Adipose tissue (tissue), 3 donors: Measurements from ENCODE around the gene TSEN2. TPM values are rescaled to one million over a fixed set of nuclear protein-coding genes. Genes with fewer than 3 reads are reported as not detected.

Experiments
- H3K27ac ChIP-seq: one replicate; pipeline ENCODE4 v1.5.1; 2013; ENCODE audit warnings: low read depth, low read length
- WGBS, 3 donors: extraction: QIAGEN DNeasy Blood & Tissue Kit; methylation state at CpG; one replicate each; pipeline ENCODE4 v1.1.7; 2013; 5-methylcytosine and 5-hydroxymethylcytosine counted together
- polyA plus RNA-seq, 3 donors: library from polyadenylated mRNA; stranded (reverse); fragments of 200-250 nt; gene quantifications; one replicate each; pipeline ENCODE4 v1.2.3, GENCODE V29; 2013
- donor health status: healthy with polysubstance abuse.
- donor health status: Bipolar disorder and iron deficiency.
- donor health status: healthy.

Gene TSEN2
- polyA plus RNA-seq, 3 donors, result 9.4 to 12.5 (median 12.4) TPM

- WGBS, 3 donors, result 63 to 83% (median 83%) methylated on average over 5 of the region's 5 CpGs
- no peak overlapping the region for H3K27ac ChIP-seq
These were observed 76.4 kb downstream of the TSEN2 start for GRCh38 chr3:12560505-12561190.

DNA sequence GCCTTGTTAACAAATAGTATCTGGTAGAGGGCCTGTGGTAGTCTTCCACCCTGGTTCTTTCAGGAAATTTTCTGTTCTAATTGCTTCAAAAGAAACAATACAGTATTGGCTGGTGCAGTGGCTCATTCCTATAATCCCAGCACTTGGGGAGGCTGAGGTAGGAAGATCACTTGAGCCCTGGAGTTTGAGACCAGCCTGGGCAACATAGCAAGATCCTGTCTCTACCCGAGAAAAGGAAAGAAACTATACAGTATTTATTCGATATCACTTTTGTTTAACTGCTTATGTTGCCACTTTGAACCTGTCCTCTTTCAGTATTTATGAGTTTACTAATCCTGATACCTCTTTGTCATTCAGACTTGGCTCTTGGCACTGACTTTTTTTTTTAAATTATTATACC, 77.1 kb downstream of the TSEN2 start:
- no peak overlapping the region for H3K27ac ChIP-seq
- WGBS, 3 donors, result 58 to 84% (median 78%) methylated on average over 2 of the region's 2 CpGs

DNA sequence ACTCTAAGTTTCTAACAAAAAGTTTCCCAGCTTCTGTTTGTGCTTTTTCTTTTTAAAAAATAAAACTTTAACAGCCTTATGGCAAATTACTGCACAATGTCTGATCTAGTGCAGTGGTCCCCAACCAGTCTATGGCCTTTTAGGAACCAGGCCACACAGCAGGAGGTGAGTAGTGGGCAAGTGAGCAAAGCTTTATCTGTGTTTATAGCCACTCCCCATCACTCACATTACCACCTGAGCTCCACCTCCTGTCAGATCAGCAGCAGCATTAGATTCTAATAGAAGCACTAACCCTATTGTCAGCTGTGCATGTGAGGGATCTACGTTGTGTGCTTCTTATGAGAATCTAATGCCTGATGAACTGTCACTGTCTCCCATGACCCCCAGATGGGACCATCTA, 78.2 kb downstream of the TSEN2 start:
- H3K27ac ChIP-seq, result no peak overlapping the region
- WGBS, 3 donors, result 48 to 79% (median 75%) methylated on average over 1 of the region's 1 CpG

- H3K27ac ChIP-seq, result no peak overlapping the region
These were observed 82.7 kb downstream of the TSEN2 start for GRCh38 chr3:12566976-12567375.

DNA sequence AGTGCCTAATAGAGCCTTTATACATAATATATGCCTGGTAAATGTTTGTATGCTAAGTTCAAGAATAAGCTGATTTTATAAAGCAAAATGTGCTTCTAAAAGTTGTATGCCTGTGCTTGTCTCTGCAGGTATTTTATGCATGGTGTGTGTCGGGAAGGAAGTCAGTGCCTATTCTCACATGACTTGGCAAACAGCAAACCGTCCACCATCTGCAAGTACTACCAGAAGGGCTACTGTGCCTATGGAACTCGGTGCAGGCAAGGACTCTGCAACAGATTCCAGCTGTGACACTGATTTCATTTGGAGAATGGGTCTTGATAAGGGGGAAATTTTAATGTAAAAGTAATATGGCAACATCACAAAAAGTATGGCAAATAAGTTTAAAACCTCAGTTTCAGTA, 84.5 kb downstream of the TSEN2 start:
- WGBS, 3 donors, result 70 to 77% (median 74%) methylated on average over 3 of the region's 3 CpGs

GRCh38 chr3:12569836-12570235, 85.6 kb downstream of the TSEN2 start:
- 77 to 92% (median 89%) methylated on average over 6 of the region's 6 CpGs for WGBS, 3 donors
- no peak overlapping the region for H3K27ac ChIP-seq

More for the DNA sequence above, 84.5 kb downstream of the TSEN2 start:
- H3K27ac ChIP-seq, result no peak overlapping the region

GRCh38 chr3:12571986-12572385, 87.7 kb downstream of the TSEN2 start:
- 93 to 95% (median 95%) methylated on average over 11 of the region's 11 CpGs for WGBS, 3 donors
- no peak overlapping the region for H3K27ac ChIP-seq

DNA sequence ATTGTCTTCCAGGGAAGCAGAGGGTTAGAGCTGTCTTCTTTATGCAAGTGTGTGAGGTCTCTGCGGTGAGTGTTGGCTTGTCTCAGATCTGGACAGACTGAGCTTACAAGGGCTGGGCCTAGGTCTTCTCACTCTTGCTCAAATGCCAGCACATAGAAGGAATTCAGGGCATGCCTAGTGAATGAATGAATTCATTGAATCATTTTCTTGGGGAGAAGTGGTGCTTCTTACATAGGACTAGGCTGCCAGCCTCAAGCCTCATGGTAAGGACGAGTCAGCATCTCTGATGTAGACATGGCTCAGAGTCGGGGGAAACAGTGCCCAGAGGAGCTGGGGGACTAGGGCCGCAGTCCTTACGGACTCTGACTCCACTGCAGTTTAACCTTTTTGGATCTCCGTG, 89.9 kb downstream of the TSEN2 start:
- no peak overlapping the region for H3K27ac ChIP-seq
- WGBS, 3 donors, result 95 to 98% (median 96%) methylated on average over 6 of the region's 6 CpGs

DNA sequence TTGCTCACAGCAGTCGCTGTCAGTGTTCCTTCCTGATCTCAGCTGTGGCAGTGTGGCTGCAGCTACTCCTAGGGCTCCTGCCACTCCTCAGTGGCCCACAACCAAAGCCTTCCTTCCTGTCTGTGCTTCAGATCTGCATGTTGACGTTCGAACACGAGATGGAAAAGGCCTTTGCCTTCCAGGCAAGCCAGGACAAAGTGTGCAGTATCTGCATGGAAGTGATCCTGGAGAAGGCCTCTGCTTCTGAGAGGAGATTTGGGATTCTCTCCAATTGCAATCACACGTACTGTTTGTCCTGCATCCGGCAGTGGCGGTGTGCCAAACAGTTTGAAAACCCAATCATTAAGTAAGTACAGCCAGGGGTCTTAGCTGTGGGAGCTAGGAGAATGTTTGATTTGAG, 90.4 kb downstream of the TSEN2 start:
- no peak overlapping the region for H3K27ac ChIP-seq
- WGBS, 3 donors, result 50 to 65% (median 60%) methylated on average over 7 of the region's 7 CpGs

- 93 to 95% (median 95%) methylated on average over 5 of the region's 5 CpGs for WGBS, 3 donors
- H3K27ac ChIP-seq, result no peak overlapping the region
These were observed 93.1 kb downstream of the TSEN2 start for GRCh38 chr3:12577379-12577778.

DNA sequence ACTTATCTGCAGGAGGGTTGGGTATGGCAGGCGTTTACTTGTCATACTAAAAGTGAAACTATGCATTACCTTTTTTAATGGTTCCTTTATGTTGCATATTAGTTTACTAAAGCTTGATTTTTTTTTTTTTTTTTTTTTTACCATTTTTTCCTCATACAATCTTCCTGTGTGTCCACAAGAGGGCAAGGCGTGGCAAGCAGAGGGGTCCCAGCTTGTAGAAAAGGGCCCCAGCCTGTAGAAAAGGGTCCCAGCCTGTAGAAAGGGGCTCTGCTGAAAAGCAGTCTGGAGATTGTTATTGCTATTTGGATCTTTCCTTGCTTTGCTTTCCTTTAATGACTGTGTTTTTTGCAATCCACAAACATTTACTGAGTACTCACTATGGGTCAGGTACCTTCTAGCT, 94.5 kb downstream of the TSEN2 start:
- H3K27ac ChIP-seq, result no peak overlapping the region
- 85 to 88% (median 86%) methylated on average over 2 of the region's 2 CpGs for WGBS, 3 donors

DNA sequence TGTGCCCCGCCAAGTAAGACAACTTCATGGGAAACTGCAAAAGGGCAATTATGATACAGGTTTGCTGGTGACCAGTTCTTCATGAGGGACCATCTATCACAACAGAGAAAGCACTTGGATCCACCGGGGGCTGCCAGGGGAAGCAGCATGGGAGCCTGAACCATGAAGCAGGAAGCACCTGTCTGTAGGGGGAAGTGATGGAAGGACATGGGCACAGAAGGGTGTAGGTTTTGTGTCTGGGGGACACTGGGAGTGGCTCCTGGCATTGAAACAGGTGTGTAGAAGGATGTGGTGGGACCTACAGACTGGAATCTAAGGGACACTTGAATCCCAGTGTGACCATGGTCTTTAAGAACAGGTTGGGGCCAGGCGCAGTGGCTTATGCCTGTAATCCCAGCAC, 95.2 kb downstream of the TSEN2 start:
- H3K27ac ChIP-seq, result no peak overlapping the region
- WGBS, 3 donors, result 77 to 91% (median 78%) methylated on average over 3 of the region's 3 CpGs

DNA sequence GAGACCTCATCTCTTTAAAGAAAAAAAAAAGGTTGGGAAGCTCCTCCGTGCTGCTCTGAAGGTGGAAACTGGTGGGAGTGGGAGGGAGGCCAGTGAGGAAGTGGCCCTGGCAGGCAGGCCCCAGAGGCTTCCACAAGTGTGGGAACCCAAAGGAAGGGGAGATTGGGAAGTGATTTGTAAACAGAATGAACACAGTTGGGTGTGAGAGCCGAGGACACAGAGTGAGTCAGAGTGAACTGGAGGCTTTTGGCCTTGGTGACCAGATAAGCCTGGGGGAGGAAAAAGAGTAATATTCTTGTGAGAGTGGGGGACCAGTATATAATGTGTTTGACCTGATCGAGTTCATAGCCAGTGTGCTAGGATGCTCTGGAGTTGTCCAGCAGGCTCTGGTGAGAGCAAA, 95.6 kb downstream of the TSEN2 start:
- H3K27ac ChIP-seq, result no peak overlapping the region
- 25 to 43% (median 38%) methylated on average over 3 of the region's 3 CpGs for WGBS, 3 donors

DNA sequence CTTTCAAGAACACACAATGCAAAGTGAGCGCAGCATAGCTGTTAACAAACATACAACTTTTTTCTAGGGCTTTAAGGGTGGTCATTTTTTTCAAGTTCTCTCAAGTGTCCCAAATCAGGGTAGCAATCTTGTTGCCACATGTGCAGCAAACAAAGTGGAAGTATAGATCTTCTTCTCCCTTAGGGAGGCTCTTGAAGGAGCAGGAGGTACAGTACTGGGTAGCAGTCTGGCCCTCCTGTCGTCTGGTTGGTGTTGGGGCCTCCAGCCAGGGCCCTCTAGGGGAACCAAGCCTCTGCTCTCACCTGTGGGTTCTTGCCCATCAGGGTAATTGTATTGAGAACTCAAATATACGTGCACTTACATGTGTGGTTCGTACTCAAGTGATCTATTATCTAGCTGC, 98.5 kb downstream of the TSEN2 start:
- H3K27ac ChIP-seq, result no peak overlapping the region
- 76 to 87% (median 86%) methylated on average over 4 of the region's 4 CpGs for WGBS, 3 donors

Other genes starting within 250 kb of the TSEN2 start
- gene PPARG, start 195.4 kb upstream of the TSEN2 start, polyA plus RNA-seq, result 100 to 1,000 TPM in 2 of 3 donors, 10 to 100 TPM in 1; 21.9 to 218 (median 113) TPM
- gene MKRN2OS, start 61.0 kb downstream of the TSEN2 start, polyA plus RNA-seq, result 1 to 10 TPM in 1 of 3 donors, under 1 TPM in 1, not detected in 1; 0.10 to 7.2 TPM
- 10 to 100 TPM; 16.0 to 18.1 (median 17.9) TPM for gene MKRN2, start 72.6 kb downstream of the TSEN2 start, polyA plus RNA-seq
- gene RAF1, start 179.6 kb downstream of the TSEN2 start, polyA plus RNA-seq, result 10 to 100 TPM; 36.4 to 57.0 (median 42.4) TPM